ENCODE measurements around the gene TXNRD2. TPM values are rescaled to one million over a fixed set of nuclear protein-coding genes. Genes with fewer than 3 reads are reported as not detected.

Gene TXNRD2
- total RNA-seq, 2 donors from 2014 or later, result 7.3 to 13.6 TPM

DNA sequence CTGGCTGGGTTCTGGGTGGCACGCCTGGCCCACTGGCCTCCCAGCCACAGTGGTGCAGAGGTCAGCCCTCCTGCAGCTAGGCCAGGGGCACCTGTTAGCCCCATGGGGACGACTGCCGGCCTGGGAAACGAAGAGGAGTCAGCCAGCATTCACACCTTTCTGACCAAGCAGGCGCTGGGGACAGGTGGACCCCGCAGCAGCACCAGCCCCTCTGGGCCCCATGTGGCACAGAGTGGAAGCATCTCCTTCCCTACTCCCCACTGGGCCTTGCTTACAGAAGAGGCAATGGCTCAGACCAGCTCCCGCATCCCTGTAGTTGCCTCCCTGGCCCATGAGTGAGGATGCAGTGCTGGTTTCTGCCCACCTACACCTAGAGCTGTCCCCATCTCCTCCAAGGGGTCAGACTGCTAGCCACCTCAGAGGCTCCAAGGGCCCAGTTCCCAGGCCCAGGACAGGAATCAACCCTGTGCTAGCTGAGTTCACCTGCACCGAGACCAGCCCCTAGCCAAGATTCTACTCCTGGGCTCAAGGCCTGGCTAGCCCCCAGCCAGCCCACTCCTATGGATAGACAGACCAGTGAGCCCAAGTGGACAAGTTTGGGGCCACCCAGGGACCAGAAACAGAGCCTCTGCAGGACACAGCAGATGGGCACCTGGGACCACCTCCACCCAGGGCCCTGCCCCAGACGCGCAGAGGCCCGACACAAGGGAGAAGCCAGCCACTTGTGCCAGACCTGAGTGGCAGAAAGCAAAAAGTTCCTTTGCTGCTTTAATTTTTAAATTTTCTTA lies 27.7 kb upstream of the TXNRD2 start:
- Mint-ChIP-seq H3K27ac (no peak overlapping the region), H3K9me3 (no peaks in the 10 kb centered on the region), H3K4me3 (no peak overlapping the region), H3K27me3 (ENCODE audit: insufficient read depth) (no peaks in the 10 kb centered on the region), H3K36me3 (ENCODE audit: low read depth) (peaks cover 15% of the 10 kb centered on the region), H3K4me1 (no peaks in the 10 kb centered on the region)
- TF ChIP-seq, protein P1, sequence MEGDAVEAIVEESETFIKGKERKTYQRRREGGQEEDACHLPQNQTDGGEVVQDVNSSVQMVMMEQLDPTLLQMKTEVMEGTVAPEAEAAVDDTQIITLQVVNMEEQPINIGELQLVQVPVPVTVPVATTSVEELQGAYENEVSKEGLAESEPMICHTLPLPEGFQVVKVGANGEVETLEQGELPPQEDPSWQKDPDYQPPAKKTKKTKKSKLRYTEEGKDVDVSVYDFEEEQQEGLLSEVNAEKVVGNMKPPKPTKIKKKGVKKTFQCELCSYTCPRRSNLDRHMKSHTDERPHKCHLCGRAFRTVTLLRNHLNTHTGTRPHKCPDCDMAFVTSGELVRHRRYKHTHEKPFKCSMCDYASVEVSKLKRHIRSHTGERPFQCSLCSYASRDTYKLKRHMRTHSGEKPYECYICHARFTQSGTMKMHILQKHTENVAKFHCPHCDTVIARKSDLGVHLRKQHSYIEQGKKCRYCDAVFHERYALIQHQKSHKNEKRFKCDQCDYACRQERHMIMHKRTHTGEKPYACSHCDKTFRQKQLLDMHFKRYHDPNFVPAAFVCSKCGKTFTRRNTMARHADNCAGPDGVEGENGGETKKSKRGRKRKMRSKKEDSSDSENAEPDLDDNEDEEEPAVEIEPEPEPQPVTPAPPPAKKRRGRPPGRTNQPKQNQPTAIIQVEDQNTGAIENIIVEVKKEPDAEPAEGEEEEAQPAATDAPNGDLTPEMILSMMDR (conservative IDR thresholded peaks at IDR 0.05), result no peak
- no peak overlapping the region for H3K27ac ChIP-seq (ENCODE audit: low read depth, low read length)
- H3K27me3 ChIP-seq (ENCODE audit: control insufficient read depth, insufficient read depth, low read length, poor library complexity, severe bottlenecking), result no peaks in the 10 kb centered on the region
- 89 to 94% methylated on average over 8 to 11 of the region's 11 CpGs for WGBS, 2 experiments (ENCODE audit: insufficient coverage in 1 of 2, insufficient read length in 1 of 2)
- no peak for DNase-seq
- no peaks in the 10 kb centered on the region for H3K4me1 ChIP-seq (ENCODE audit: control insufficient read depth, insufficient read depth, low read length)
- peaks cover 23% of the 10 kb centered on the region for H3K36me3 ChIP-seq (ENCODE audit: control insufficient read depth, insufficient read depth, low read length)
- H3K9me3 ChIP-seq (ENCODE audit: control insufficient read depth, low read length), result no peaks in the 10 kb centered on the region
- no peak overlapping the region for H3K9ac ChIP-seq (ENCODE audit: extremely low read depth, low read length, poor library complexity, severe bottlenecking)
- H3K4me3 ChIP-seq (ENCODE audit: low read length), result no peak overlapping the region

DNA sequence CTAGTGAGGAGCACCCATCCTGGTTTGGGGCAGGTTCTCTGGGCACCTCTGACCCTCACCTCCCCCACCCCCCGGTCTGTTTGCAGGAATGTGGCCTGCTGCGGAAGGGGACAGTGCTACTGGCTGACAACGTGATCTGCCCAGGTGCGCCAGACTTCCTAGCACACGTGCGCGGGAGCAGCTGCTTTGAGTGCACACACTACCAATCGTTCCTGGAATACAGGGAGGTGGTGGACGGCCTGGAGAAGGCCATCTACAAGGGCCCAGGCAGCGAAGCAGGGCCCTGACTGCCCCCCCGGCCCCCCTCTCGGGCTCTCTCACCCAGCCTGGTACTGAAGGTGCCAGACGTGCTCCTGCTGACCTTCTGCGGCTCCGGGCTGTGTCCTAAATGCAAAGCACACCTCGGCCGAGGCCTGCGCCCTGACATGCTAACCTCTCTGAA lies 26.9 kb upstream of the TXNRD2 start:
- no peak overlapping the region for H3K4me3 ChIP-seq (ENCODE audit: low read length)
- no peak overlapping the region for H3K27ac ChIP-seq (ENCODE audit: low read depth, low read length)
- H3K4me1 ChIP-seq (ENCODE audit: control insufficient read depth, insufficient read depth, low read length), result no peaks in the 10 kb centered on the region
- 92 to 94% methylated on average over 16 to 18 of the region's 18 CpGs for WGBS, 2 experiments (ENCODE audit: insufficient coverage in 1 of 2, insufficient read length in 1 of 2)
- Mint-ChIP-seq H3K9me3 (no peaks in the 10 kb centered on the region), H3K27me3 (ENCODE audit: insufficient read depth) (no peaks in the 10 kb centered on the region), H3K4me3 (no peak overlapping the region), H3K4me1 (no peaks in the 10 kb centered on the region), H3K36me3 (ENCODE audit: low read depth) (peaks cover 7% of the 10 kb centered on the region), H3K27ac (no peak overlapping the region)
- no peak for DNase-seq
- no peak overlapping the region for H3K9ac ChIP-seq (ENCODE audit: extremely low read depth, low read length, poor library complexity, severe bottlenecking)
- peaks cover 17% of the 10 kb centered on the region for H3K36me3 ChIP-seq (ENCODE audit: control insufficient read depth, insufficient read depth, low read length)
- no peaks in the 10 kb centered on the region for H3K9me3 ChIP-seq (ENCODE audit: control insufficient read depth, low read length)
- no peaks in the 10 kb centered on the region for H3K27me3 ChIP-seq (ENCODE audit: control insufficient read depth, insufficient read depth, low read length, poor library complexity, severe bottlenecking)
- TF ChIP-seq, protein P1 (conservative IDR thresholded peaks at IDR 0.05), result no peak

DNA sequence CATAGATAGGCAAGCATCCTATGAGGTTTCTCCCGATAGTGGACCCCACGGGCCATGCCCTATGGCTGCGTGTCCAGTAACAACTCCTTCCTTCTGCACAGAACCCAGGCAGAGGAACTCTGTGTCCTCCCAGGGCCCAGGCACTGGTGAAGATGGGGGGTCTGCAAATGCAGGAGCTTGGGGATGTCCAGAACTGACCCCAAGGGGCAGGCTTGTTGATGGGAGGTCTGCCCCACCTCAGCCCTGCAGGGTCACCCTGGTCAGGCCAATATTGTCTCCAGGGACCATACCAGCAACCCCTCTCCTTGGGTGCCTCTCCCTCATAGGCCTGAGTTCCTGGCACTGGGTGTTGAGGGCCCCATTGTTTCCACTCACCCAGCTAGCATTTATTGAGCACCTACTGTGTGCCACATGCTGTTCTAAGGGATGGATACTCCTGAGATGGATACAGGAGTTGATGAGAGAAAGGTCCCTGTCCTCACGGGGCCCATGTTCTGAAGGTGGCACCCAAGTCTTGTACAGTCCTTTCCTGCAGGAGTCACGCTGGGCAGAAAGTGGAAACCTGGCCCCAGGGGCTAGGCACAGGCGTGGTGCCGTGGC lies 26.3 kb upstream of the TXNRD2 start:
- Mint-ChIP-seq H3K4me3 (no peak overlapping the region), H3K36me3 (ENCODE audit: low read depth) (peaks cover 5% of the 10 kb centered on the region), H3K27ac (no peak overlapping the region), H3K9me3 (no peaks in the 10 kb centered on the region), H3K4me1 (peaks cover 2% of the 10 kb centered on the region), H3K27me3 (ENCODE audit: insufficient read depth) (peaks cover 2% of the 10 kb centered on the region)
- Histone ChIP-seq H3K9me3 (ENCODE audit: control insufficient read depth, low read length) (no peaks in the 10 kb centered on the region), H3K27me3 (ENCODE audit: control insufficient read depth, insufficient read depth, low read length, poor library complexity, severe bottlenecking) (no peaks in the 10 kb centered on the region), H3K4me3 (ENCODE audit: low read length) (no peak overlapping the region), H3K9ac (ENCODE audit: extremely low read depth, low read length, poor library complexity, severe bottlenecking) (no peak overlapping the region), H3K36me3 (ENCODE audit: control insufficient read depth, insufficient read depth, low read length) (peaks cover 13% of the 10 kb centered on the region), H3K27ac (ENCODE audit: low read depth, low read length) (no peak overlapping the region), H3K4me1 (ENCODE audit: control insufficient read depth, insufficient read depth, low read length) (no peaks in the 10 kb centered on the region)
- TF ChIP-seq, protein P1 (conservative IDR thresholded peaks at IDR 0.05), result no peak
- DNase-seq, result no peak
- WGBS, 2 experiments (ENCODE audit: insufficient coverage in 1 of 2, insufficient read length in 1 of 2), result 95 to 100% methylated on average over 1 to 7 of the region's 7 CpGs
